K562 (cell line): Measurements from ENCODE around the gene USP22. TPM values are rescaled to one million over a fixed set of nuclear protein-coding genes. Genes with fewer than 3 reads are reported as not detected.

Experiments
- ARHGAP35 ChIP-seq: fragments of 450-650 bp; IDR thresholded peaks from 2 replicates; pipeline ENCODE4 v1.6.1; 2018; ENCODE audit not compliant: partially characterized antibody
- CREB1 ChIP-seq, 2 experiments: sonication (generic) in 1 of 2; formaldehyde crosslinking in 1 of 2; IDR thresholded peaks; 2 replicates each; pipeline versions ENCODE4 v1.6.1 to v1.8.0; 2012 to 2022; ENCODE audit warnings: inconsistent platforms in 1 of 2, mild to moderate bottlenecking in 1 of 2, missing genetic modification reagents in 1 of 2, moderate library complexity in 1 of 2
- CTBP1 ChIP-seq: fragments of 450-650 bp; IDR thresholded peaks from 2 replicates; pipeline ENCODE4 v1.6.1; 2016; ENCODE audit warnings: borderline replicate concordance
- ETV5 ChIP-seq: sonication (generic); formaldehyde crosslinking; IDR thresholded peaks from 2 replicates; pipeline ENCODE4 v1.4.0; 2020; ENCODE audit warnings: low read depth, mild to moderate bottlenecking, missing genetic modification reagents
- FOXJ3 ChIP-seq: sonication (generic); formaldehyde crosslinking; IDR thresholded peaks from 2 replicates; pipeline ENCODE4 v1.4.0; 2020; ENCODE audit warnings: mild to moderate bottlenecking, missing genetic modification reagents
- FOXK1 ChIP-seq: sonication (generic); formaldehyde crosslinking; IDR thresholded peaks from 2 replicates; pipeline ENCODE4 v1.8.0; 2022; ENCODE audit warnings: missing genetic modification reagents, mild to moderate bottlenecking, borderline replicate concordance
- LEF1 ChIP-seq: fragments of 450-650 bp; IDR thresholded peaks from 2 replicates; pipeline ENCODE4 v1.6.1; 2016; ENCODE audit warnings: mild to moderate bottlenecking
- NCOA2 ChIP-seq, 2 experiments: fragments of 450-650 bp; IDR thresholded peaks; 2 replicates each; pipeline ENCODE4 v1.6.1; 2018; ENCODE audit warnings: mild to moderate bottlenecking in 2 of 2, moderate library complexity in 1 of 2; ENCODE audit not compliant: partially characterized antibody in 2 of 2
- POLR2B ChIP-seq: fragments of 450-650 bp; IDR thresholded peaks from 2 replicates; pipeline ENCODE4 v1.6.1; 2018; ENCODE audit warnings: low read depth; ENCODE audit not compliant: partially characterized antibody
- ZC3H8 ChIP-seq: fragments of 450-650 bp; IDR thresholded peaks from 2 replicates; pipeline ENCODE4 v1.6.1; 2017
- ZNF184 ChIP-seq: sonication (generic); formaldehyde crosslinking; IDR thresholded peaks from 2 replicates; pipeline ENCODE4 v1.5.0; 2020; ENCODE audit warnings: missing genetic modification reagents
- ZNF239 ChIP-seq: fragments of 250-450 bp; sonication (Bioruptor Pico); IDR thresholded peaks from 2 replicates; pipeline ENCODE4 v1.4.0; 2020; ENCODE audit warnings: mild to moderate bottlenecking
- ZNF347 ChIP-seq: fragments of 450-650 bp; formaldehyde crosslinking; IDR thresholded peaks from 2 replicates; pipeline ENCODE4 v1.4.0; 2020; ENCODE audit warnings: low read depth, mild to moderate bottlenecking, moderate library complexity
- polyA plus RNA-seq, 8 experiments: library from polyadenylated mRNA; depleted of rRNA in 4 of 8; stranded (reverse) in 5 of 8; unstranded in 3 of 8; fragments of >200 nt; fragmentation: Nextera tagmentation in 2 of 8; fragmentation: Illumina TruSeq in 1 of 8; extraction: Ambion mirVana in 2 of 8; extraction: Trizol in 1 of 8; gene quantifications; 2 replicates each; pipeline versions ENCODE4 v1.2.1 to v1.2.3, GENCODE V29; 2011 to 2014; ENCODE audit warnings: inconsistent platforms in 1 of 8, missing spikeins in 1 of 8
- total RNA-seq, 7 experiments: library from RNA; depleted of rRNA in 6 of 7; stranded (reverse); fragments of >200 nt in 6 of 7; fragmentation: Illumina TruSeq in 2 of 7; extraction: Trizol in 2 of 7; gene quantifications; 2 replicates each; pipeline versions ENCODE4 v1.2.1 to v1.2.3, GENCODE V29; 2011 to 2021; ENCODE audit warnings: low replicate concordance in 1 of 7
- TF ChIP-seq, protein P1 (sequence below): fragments of 450-650 bp; IDR thresholded peaks from 2 replicates; pipeline ENCODE4 v1.6.1; 2017; ENCODE audit warnings: antibody characterized with exemption, mild to moderate bottlenecking
- TF ChIP-seq, protein P2 (sequence below): fragments of 250-450 bp; sonication (Bioruptor Pico); IDR thresholded peaks from 2 replicates; pipeline ENCODE4 v1.5.1; 2021; ENCODE audit warnings: mild to moderate bottlenecking
- TF ChIP-seq, protein P3 (sequence below): fragments of 450-650 bp; formaldehyde crosslinking; IDR thresholded peaks from 2 replicates; pipeline ENCODE4 v1.4.0; 2022; ENCODE audit warnings: mild to moderate bottlenecking, moderate library complexity
- TF ChIP-seq, protein P4 (sequence below): fragments of 250-450 bp; sonication (Bioruptor Pico); IDR thresholded peaks from 2 replicates; pipeline ENCODE4 v1.4.0; 2020; ENCODE audit warnings: borderline replicate concordance

Gene USP22
- total and polyA plus RNA-seq, 9 of the 15 experiments (the other 6 are each of a cell fraction or from before 2014, with no cell fraction given), result 6.5 to 113 (median 58.9) TPM

DNA sequence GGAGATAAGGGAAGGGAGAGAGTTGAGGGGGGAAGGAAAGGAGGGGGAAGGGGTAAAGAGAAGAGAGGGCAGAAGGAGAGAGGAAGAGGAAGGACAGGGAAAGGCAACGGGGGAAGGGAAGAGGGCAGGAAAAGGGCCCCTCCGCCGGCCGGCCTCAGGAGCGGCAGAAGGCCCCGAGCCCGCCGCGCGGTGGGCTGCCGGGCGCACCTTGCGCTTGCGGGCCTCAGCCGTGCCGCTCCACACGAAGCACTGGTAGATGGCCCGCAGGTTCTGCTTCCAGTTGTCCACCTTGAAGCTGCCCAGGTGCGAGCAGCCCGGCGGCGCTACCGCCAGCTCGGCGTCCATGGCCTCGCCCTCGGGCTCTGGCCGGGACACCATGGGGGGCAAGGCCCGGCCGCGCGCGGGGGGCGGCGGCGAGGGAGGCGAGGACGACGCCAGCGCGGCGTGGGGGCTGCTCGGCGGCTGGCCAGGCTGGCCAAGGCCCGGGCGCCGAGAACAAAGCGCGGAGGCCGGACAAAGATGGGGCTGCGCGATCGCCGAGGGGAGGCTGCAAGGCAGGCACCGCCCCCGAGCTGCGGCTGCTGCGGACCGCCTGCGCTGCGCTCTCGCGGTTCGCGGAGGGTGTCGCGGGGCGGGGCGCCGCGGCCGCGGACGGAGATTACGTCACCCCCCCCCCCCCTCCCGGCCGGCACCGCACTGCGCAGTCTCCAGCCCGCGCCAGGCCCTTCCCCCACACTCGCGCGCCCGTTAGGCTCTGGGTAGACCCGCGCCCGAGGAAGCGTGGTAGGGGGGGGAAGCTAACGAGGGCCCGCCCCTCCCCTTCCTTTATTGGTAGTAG is at the start of gene USP22 (continued):
- TF ChIP-seq, protein P1, sequence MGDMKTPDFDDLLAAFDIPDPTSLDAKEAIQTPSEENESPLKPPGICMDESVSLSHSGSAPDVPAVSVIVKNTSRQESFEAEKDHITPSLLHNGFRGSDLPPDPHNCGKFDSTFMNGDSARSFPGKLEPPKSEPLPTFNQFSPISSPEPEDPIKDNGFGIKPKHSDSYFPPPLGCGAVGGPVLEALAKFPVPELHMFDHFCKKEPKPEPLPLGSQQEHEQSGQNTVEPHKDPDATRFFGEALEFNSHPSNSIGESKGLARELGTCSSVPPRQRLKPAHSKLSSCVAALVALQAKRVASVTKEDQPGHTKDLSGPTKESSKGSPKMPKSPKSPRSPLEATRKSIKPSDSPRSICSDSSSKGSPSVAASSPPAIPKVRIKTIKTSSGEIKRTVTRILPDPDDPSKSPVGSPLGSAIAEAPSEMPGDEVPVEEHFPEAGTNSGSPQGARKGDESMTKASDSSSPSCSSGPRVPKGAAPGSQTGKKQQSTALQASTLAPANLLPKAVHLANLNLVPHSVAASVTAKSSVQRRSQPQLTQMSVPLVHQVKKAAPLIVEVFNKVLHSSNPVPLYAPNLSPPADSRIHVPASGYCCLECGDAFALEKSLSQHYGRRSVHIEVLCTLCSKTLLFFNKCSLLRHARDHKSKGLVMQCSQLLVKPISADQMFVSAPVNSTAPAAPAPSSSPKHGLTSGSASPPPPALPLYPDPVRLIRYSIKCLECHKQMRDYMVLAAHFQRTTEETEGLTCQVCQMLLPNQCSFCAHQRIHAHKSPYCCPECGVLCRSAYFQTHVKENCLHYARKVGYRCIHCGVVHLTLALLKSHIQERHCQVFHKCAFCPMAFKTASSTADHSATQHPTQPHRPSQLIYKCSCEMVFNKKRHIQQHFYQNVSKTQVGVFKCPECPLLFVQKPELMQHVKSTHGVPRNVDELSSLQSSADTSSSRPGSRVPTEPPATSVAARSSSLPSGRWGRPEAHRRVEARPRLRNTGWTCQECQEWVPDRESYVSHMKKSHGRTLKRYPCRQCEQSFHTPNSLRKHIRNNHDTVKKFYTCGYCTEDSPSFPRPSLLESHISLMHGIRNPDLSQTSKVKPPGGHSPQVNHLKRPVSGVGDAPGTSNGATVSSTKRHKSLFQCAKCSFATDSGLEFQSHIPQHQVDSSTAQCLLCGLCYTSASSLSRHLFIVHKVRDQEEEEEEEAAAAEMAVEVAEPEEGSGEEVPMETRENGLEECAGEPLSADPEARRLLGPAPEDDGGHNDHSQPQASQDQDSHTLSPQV, result peak; percentile 28; the same call in 1 of the 2 replicates
- TF ChIP-seq FOXK1, result no peak
- no peak for TF ChIP-seq ZNF239 (CRISPR knock-in tag)
- TF ChIP-seq LEF1, result no peak
- TF ChIP-seq, protein P2, sequence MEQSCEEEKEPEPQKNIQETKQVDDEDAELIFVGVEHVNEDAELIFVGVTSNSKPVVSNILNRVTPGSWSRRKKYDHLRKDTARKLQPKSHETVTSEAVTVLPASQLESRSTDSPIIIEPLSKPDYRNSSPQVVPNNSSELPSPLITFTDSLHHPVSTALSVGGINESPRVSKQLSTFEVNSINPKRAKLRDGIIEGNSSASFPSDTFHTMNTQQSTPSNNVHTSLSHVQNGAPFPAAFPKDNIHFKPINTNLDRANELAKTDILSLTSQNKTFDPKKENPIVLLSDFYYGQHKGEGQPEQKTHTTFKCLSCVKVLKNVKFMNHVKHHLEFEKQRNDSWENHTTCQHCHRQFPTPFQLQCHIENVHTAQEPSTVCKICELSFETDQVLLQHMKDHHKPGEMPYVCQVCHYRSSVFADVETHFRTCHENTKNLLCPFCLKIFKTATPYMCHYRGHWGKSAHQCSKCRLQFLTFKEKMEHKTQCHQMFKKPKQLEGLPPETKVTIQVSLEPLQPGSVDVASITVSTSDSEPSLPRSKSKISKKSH (CRISPR knock-in tag), result no peak
- no peak for TF ChIP-seq POLR2B
- TF ChIP-seq ZNF184, result no peak
- TF ChIP-seq NCOA2 (IDR thresholded peaks at IDR 0.05; ENCODE audit: partially characterized antibody in 2 of 2), result no peak
- no peak for TF ChIP-seq ETV5 (CRISPR knock-in tag)
- TF ChIP-seq FOXJ3 (CRISPR knock-in tag), result no peak
- TF ChIP-seq CTBP1, result peak; percentile 9; the same call in 1 of the 2 replicates
- TF ChIP-seq, protein P3, sequence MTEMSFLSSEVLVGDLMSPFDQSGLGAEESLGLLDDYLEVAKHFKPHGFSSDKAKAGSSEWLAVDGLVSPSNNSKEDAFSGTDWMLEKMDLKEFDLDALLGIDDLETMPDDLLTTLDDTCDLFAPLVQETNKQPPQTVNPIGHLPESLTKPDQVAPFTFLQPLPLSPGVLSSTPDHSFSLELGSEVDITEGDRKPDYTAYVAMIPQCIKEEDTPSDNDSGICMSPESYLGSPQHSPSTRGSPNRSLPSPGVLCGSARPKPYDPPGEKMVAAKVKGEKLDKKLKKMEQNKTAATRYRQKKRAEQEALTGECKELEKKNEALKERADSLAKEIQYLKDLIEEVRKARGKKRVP (CRISPR knock-in tag), result no peak
- no peak for TF ChIP-seq ZC3H8
- peak; percentile 52; the same call in 1 of the 2 replicates for TF ChIP-seq CREB1 (IDR thresholded peaks at IDR 0.05)
- no peak for TF ChIP-seq CREB1 (CRISPR knock-in tag; IDR thresholded peaks at IDR 0.05)
- TF ChIP-seq ZNF347, result no peak
- TF ChIP-seq, protein P4, sequence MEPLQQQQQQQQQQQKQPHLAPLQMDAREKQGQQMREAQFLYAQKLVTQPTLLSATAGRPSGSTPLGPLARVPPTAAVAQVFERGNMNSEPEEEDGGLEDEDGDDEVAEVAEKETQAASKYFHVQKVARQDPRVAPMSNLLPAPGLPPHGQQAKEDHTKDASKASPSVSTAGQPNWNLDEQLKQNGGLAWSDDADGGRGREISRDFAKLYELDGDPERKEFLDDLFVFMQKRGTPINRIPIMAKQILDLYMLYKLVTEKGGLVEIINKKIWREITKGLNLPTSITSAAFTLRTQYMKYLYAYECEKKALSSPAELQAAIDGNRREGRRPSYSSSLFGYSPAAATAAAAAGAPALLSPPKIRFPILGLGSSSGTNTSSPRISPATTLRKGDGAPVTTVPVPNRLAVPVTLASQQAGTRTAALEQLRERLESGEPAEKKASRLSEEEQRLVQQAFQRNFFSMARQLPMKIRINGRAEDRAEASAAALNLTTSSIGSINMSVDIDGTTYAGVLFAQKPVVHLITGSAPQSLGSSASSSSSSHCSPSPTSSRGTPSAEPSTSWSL, result no peak
- no peak for TF ChIP-seq ARHGAP35
